H1 (cell line): ENCODE results near the gene COL5A3. TPM values are rescaled to one million over a fixed set of nuclear protein-coding genes. Genes with fewer than 3 reads are reported as not detected.

Source experiments
- CTCF ChIA-PET: fragments of 300-600 bp; sonication (Branson Sonifier 250); formaldehyde crosslinking; loops from one replicate; lab custom pipeline; 2021; ENCODE audit not compliant: partially characterized antibody; lab: Charles Lee
- POLR2A ChIA-PET: fragments of 300-600 bp; sonication (Branson Sonifier 250); formaldehyde crosslinking; loops from one replicate; lab custom pipeline; 2021; ENCODE audit warnings: inconsistent platforms; ENCODE audit not compliant: partially characterized antibody; lab: Charles Lee
- DNase-seq, 2 experiments: peaks; one replicate each; pipeline versions ENCODE4 v3.0.0 to v3.0.0-alpha.2; 2010 to 2022; ENCODE audit warnings: low spot score in 2 of 2, low read depth in 1 of 2, mixed read lengths in 1 of 2
- FAIRE-seq: peaks from 2 replicates; lab custom pipeline; 2011; peaks lifted over from hg19 to GRCh38; lab: Jason Lieb, UNC
- H2AFZ ChIP-seq: 2 replicates; pipeline ENCODE4 v1.8.1; 2012; ENCODE audit warnings: low read length, inconsistent platforms
- H2AK5ac ChIP-seq: 2 replicates; pipeline ENCODE4 v1.6.1; 2013; ENCODE audit warnings: low read depth, low read length
- H2BK120ac ChIP-seq: replicated peaks from 2 replicates; pipeline ENCODE3; 2013; ENCODE audit warnings: low read depth, low read length, inconsistent platforms
- H2BK12ac ChIP-seq: 2 replicates; pipeline ENCODE4 v1.6.1; 2013; ENCODE audit warnings: low read depth, low read length
- H2BK15ac ChIP-seq: 2 replicates; pipeline ENCODE4 v1.6.1; 2013; ENCODE audit warnings: low read length
- H2BK20ac ChIP-seq: 2 replicates; pipeline ENCODE4 v1.6.1; 2013; ENCODE audit warnings: low read length
- H2BK5ac ChIP-seq: 2 replicates; pipeline ENCODE4 v1.6.1; 2013; ENCODE audit warnings: low read depth, low read length
- H3K14ac ChIP-seq: 2 replicates; pipeline ENCODE4 v1.6.1; 2013; ENCODE audit warnings: inconsistent platforms; ENCODE audit not compliant: insufficient read length
- H3K18ac ChIP-seq: 2 replicates; pipeline ENCODE4 v1.6.1; 2013; ENCODE audit warnings: low read length; ENCODE audit errors: extremely low read depth
- H3K23ac ChIP-seq: 2 replicates; pipeline ENCODE4 v1.6.1; 2013; ENCODE audit warnings: inconsistent platforms; ENCODE audit not compliant: insufficient read length
- H3K23me2 ChIP-seq: 2 replicates; pipeline ENCODE4 v1.6.1; 2013; ENCODE audit warnings: low read depth, low read length
- H3K27ac ChIP-seq: 2 replicates; pipeline ENCODE4 v1.6.1; 2011; ENCODE audit warnings: low read depth, low read length, inconsistent platforms
- H3K27me3 ChIP-seq, 4 experiments: replicated peaks in 1 of 4; 1 replicate in 1 of 4; 2 replicates in 3 of 4; pipeline versions ENCODE4 v1.6.1 to v1.8.1; 2011 to 2013; ENCODE audit warnings: low read length in 3 of 4, mild to moderate bottlenecking in 3 of 4, inconsistent platforms in 2 of 4, mixed read lengths in 2 of 4, moderate library complexity in 1 of 4; ENCODE audit not compliant: control insufficient read depth in 3 of 4, insufficient read depth in 3 of 4; ENCODE audit errors: extremely low read depth in 1 of 4
- H3K36me3 ChIP-seq, 4 experiments: 2 replicates each; pipeline versions ENCODE4 v1.6.1 to v1.8.1; 2011 to 2013; ENCODE audit warnings: mild to moderate bottlenecking in 4 of 4, low read length in 3 of 4, moderate library complexity in 2 of 4, control low read depth in 1 of 4, inconsistent platforms in 1 of 4; ENCODE audit not compliant: insufficient read depth in 4 of 4, control insufficient read depth in 2 of 4
- H3K4ac ChIP-seq: replicated peaks from 2 replicates; pipeline ENCODE3; 2013; ENCODE audit warnings: low read length, low read depth, mixed read lengths, inconsistent platforms; ENCODE audit not compliant: insufficient read length
- H3K4me1 ChIP-seq, 4 experiments: replicated peaks in 1 of 4; 1 replicate in 1 of 4; 2 replicates in 3 of 4; pipeline versions ENCODE4 v1.6.1 to v1.8.1; 2011 to 2013; ENCODE audit warnings: low read length in 3 of 4, inconsistent platforms in 2 of 4, mixed read lengths in 1 of 4; ENCODE audit not compliant: insufficient read depth in 4 of 4, control insufficient read depth in 3 of 4
- H3K4me2 ChIP-seq, 2 experiments: 2 replicates each; pipeline versions ENCODE4 v1.6.1 to v1.8.1; 2011 to 2013; ENCODE audit warnings: low read depth in 2 of 2, low read length in 2 of 2, control low read depth in 1 of 2, inconsistent platforms in 1 of 2, mild to moderate bottlenecking in 1 of 2; ENCODE audit not compliant: insufficient read depth in 1 of 2
- H3K4me3 ChIP-seq, 4 experiments: fragments of 200-600, 300-600 bp in 1 of 4; sonication (generic), shearing (Covaris generic), sonication (Bioruptor Twin) in 1 of 4; 2 replicates each; pipeline versions ENCODE4 v1.5.1 to v1.8.1; 2011 to 2016; ENCODE audit warnings: low read length in 4 of 4, low read depth in 3 of 4, control low read depth in 2 of 4, inconsistent platforms in 2 of 4, mild to moderate bottlenecking in 2 of 4, mixed read lengths in 1 of 4, moderate library complexity in 1 of 4; ENCODE audit not compliant: insufficient read depth in 2 of 4; ENCODE audit errors: extremely low read depth in 1 of 4
- H3K56ac ChIP-seq: replicated peaks from 2 replicates; pipeline ENCODE3; 2013; ENCODE audit warnings: low read depth, mild to moderate bottlenecking, mixed read lengths, low read length, inconsistent platforms; ENCODE audit not compliant: insufficient read length
- H3K79me1 ChIP-seq: 2 replicates; pipeline ENCODE4 v1.6.1; 2013; ENCODE audit warnings: low read depth, low read length, control low read depth
- H3K79me2 ChIP-seq, 2 experiments: 2 replicates each; pipeline versions ENCODE4 v1.6.1 to v1.8.1; 2012 to 2013; ENCODE audit warnings: low read length in 2 of 2, mild to moderate bottlenecking in 2 of 2, inconsistent platforms in 1 of 2; ENCODE audit not compliant: insufficient read depth in 2 of 2, control insufficient read depth in 1 of 2
- H3K9ac ChIP-seq, 4 experiments: replicated peaks in 1 of 4; 1 replicate in 1 of 4; 2 replicates in 3 of 4; pipeline versions ENCODE4 v1.6.1 to v1.8.1; 2011 to 2013; ENCODE audit warnings: low read depth in 3 of 4, low read length in 3 of 4, control low read depth in 2 of 4, mild to moderate bottlenecking in 2 of 4, moderate library complexity in 2 of 4, inconsistent platforms in 1 of 4; ENCODE audit errors: extremely low read depth in 1 of 4
- H3K9me3 ChIP-seq, 2 experiments: 2 replicates each; pipeline versions ENCODE4 v1.6.1 to v1.8.1; 2012 to 2013; ENCODE audit warnings: mild to moderate bottlenecking in 2 of 2, moderate library complexity in 2 of 2, control low read depth in 1 of 2, inconsistent platforms in 1 of 2, low read depth in 1 of 2, low read length in 1 of 2, mixed read lengths in 1 of 2; ENCODE audit not compliant: insufficient read depth in 2 of 2
- H4K20me1 ChIP-seq, 2 experiments: replicated peaks in 1 of 2; 2 replicates each; pipeline versions ENCODE3 to v1.8.1; 2011 to 2013; ENCODE audit warnings: inconsistent platforms in 2 of 2, low read length in 2 of 2, mild to moderate bottlenecking in 1 of 2; ENCODE audit not compliant: insufficient read depth in 2 of 2, control insufficient read depth in 1 of 2
- H4K5ac ChIP-seq: 2 replicates; pipeline ENCODE4 v1.6.1; 2013; ENCODE audit warnings: low read length, low read depth, mixed read lengths, inconsistent platforms; ENCODE audit not compliant: insufficient read length
- H4K8ac ChIP-seq: 2 replicates; pipeline ENCODE4 v1.8.0; 2013; ENCODE audit warnings: mild to moderate bottlenecking, moderate library complexity, low read length, inconsistent platforms; ENCODE audit not compliant: insufficient read depth; ENCODE audit errors: extremely low read depth
- H4K91ac ChIP-seq: replicated peaks from 2 replicates; pipeline ENCODE3; 2013; ENCODE audit warnings: low read length, mixed read lengths, inconsistent platforms; ENCODE audit not compliant: insufficient read length
- CEBPB ChIP-seq: IDR thresholded peaks from 2 replicates; pipeline ENCODE4 v1.6.1; 2012; ENCODE audit warnings: low read depth, low read length
- HDAC2 ChIP-seq, 2 experiments: fragments of 300-600 bp in 1 of 2; sonication (generic) in 1 of 2; IDR thresholded peaks; 2 replicates each; pipeline ENCODE4 v1.6.1; 2011 to 2012; ENCODE audit warnings: low read depth in 2 of 2, low read length in 2 of 2, mild to moderate bottlenecking in 2 of 2, moderate library complexity in 2 of 2, borderline replicate concordance in 1 of 2, inconsistent platforms in 1 of 2
- KDM1A ChIP-seq: fragments of 200-600, 300-600 bp; sonication (generic); IDR thresholded peaks from 2 replicates; pipeline ENCODE4 v1.7.1; 2016; ENCODE audit warnings: mild to moderate bottlenecking, low read length, borderline replicate concordance
- NANOG ChIP-seq: IDR thresholded peaks from 2 replicates; pipeline ENCODE4 v1.6.1; 2011; ENCODE audit warnings: low read length, low read depth, mild to moderate bottlenecking, inconsistent platforms; ENCODE audit not compliant: insufficient read depth, poor library complexity, severe bottlenecking
- RAD21 ChIP-seq, 2 experiments: IDR thresholded peaks in 1 of 2; conservative IDR thresholded peaks in 1 of 2; 2 replicates each; pipeline ENCODE4 v1.6.1; 2011; ENCODE audit warnings: low read depth in 2 of 2, low read length in 2 of 2, improper control_type of control experiment in 1 of 2, inconsistent platforms in 1 of 2, mild to moderate bottlenecking in 1 of 2, moderate library complexity in 1 of 2
- SP1 ChIP-seq: IDR thresholded peaks from 2 replicates; pipeline ENCODE4 v1.6.1; 2011; ENCODE audit warnings: low read depth, low read length
- TCF12 ChIP-seq: IDR thresholded peaks from 2 replicates; pipeline ENCODE4 v1.6.1; 2011; ENCODE audit warnings: low read depth, mild to moderate bottlenecking, low read length
- WGBS, 2 experiments: shearing (Covaris generic) in 1 of 2; methylation state at CpG; one replicate each; pipeline versions ENCODE4 v1.1.6 to v1.1.7; 2013 to 2015; ENCODE audit warnings: low lambda C conversion rate in 2 of 2, mixed read lengths in 2 of 2, inconsistent platforms in 1 of 2, low coverage in 1 of 2, missing lambda C conversion rate in 1 of 2; ENCODE audit not compliant: insufficient replicate concordance in 2 of 2, insufficient coverage in 1 of 2, insufficient read length in 1 of 2; ENCODE audit errors: extremely low coverage in 1 of 2, missing lambda C conversion rate in 1 of 2; 5-methylcytosine and 5-hydroxymethylcytosine counted together
- polyA plus RNA-seq, 7 experiments: library from polyadenylated mRNA; depleted of rRNA in 3 of 7; stranded (reverse) in 5 of 7; unstranded in 2 of 7; fragments of >200 nt in 5 of 7; fragments of 200-250 nt in 2 of 7; gene quantifications; 1 replicate in 5 of 7; 2 replicates in 1 of 7; 4 replicates in 1 of 7; pipeline versions ENCODE4 v1.2.1 to v1.2.3, GENCODE V29; 2011 to 2013; ENCODE audit warnings: missing spikeins in 2 of 7, mixed read lengths in 2 of 7
- total RNA-seq: library from RNA; stranded (reverse); fragmentation: NEBNext Ultra II Directional; extraction: Animal tissue kit (Norgen Biotek cat#: 25700); gene quantifications from 2 replicates; pipeline ENCODE4 v1.2.1, GENCODE V29; 2021

The COL5A3 gene
- total and polyA plus RNA-seq, 2 of the 8 experiments (the other 6 are each of a cell fraction or from before 2014, with no cell fraction given) = 0.67 to 0.74 TPM

GRCh38 chr19:9952276-9952675 lies 58.0 kb downstream of the COL5A3 start:
- no peak overlapping the region for H3K23ac ChIP-seq
- no peaks in the 10 kb centered on the region for H3K79me2 ChIP-seq
- no peaks in the 10 kb centered on the region for H3K79me1 ChIP-seq
- peak overlapping the region; percentile 16; the same call in 1 of the 2 replicates for H3K27ac ChIP-seq
- H2BK15ac ChIP-seq = peak overlapping the region; percentile 75; the same call in 1 of the 2 replicates
- H3K27me3 ChIP-seq = no peaks in the 10 kb centered on the region
- H3K9me3 ChIP-seq = no peaks in the 10 kb centered on the region
- no peak for TF ChIP-seq RAD21 (IDR thresholded peaks at IDR 0.05 in 1 of 2, conservative IDR thresholded peaks at IDR 0.05 in 1 of 2; ENCODE audit: low read depth in 2 of 2, low read length in 2 of 2)
- peak; percentile 36; the same call in 1 of the 2 replicates for TF ChIP-seq SP1
- TF ChIP-seq KDM1A = peak; percentile 45; the same call in 1 of the 2 replicates
- no peak for TF ChIP-seq NANOG
- peak; percentile 99 for TF ChIP-seq CEBPB
- no peak for TF ChIP-seq TCF12
- TF ChIP-seq HDAC2 (IDR thresholded peaks at IDR 0.05; ENCODE audit: borderline replicate concordance in 1 of 2, low read depth in 2 of 2, low read length in 2 of 2) = no peak
- H4K91ac ChIP-seq = peak overlapping the region; percentile 91
- H3K4ac ChIP-seq = peak overlapping the region; percentile 100
- H2BK5ac ChIP-seq = peak overlapping the region; percentile 35; the same call in 1 of the 2 replicates
- H2BK120ac ChIP-seq = peak overlapping the region; percentile 92
- 27% methylated on average over 5 of the region's 5 CpGs; no CpG with 5 or more reads in 1 of the 2 experiments for WGBS, 2 experiments
- H2AFZ ChIP-seq = no peak overlapping the region
- H3K4me1 ChIP-seq = peaks cover 0 to 6% (median 3%) of the 10 kb centered on the region in 4 experiments; a peak in 5 of 7 replicates
- no peak overlapping the region for H3K14ac ChIP-seq
- peak overlapping the region; percentile 10; the same call in 1 of the 2 replicates for H3K18ac ChIP-seq
- H3K56ac ChIP-seq = no peak overlapping the region
- peak overlapping the region; percentile 86 for H4K5ac ChIP-seq
- peak overlapping the region; percentile 83; the same call in 1 of the 2 replicates for H4K8ac ChIP-seq
- no peak overlapping the region; a peak in 1 of 8 replicates for H3K4me3 ChIP-seq
- POLR2A ChIA-PET = interaction anchor here (0.8 to 2.3 kb wide), 4 partner anchors 9 to 478 kb away, joined by 3 to 11 read pairs (median 4); no protein-coding TSS in a partner anchor
- H2AK5ac ChIP-seq = 0 out of 2 replicates have a peak overlapping the region, but pooled peaks have one; percentile 11
- FAIRE-seq (peak; percentile 73), DNase-seq (no peak)
- H4K20me1 ChIP-seq = no peaks in the 10 kb centered on the region
- peak overlapping the region; percentile 82; the same call in 1 of the 2 replicates for H2BK20ac ChIP-seq
- peak overlapping the region; percentile 93 for H2BK12ac ChIP-seq
- no peaks in the 10 kb centered on the region for H3K23me2 ChIP-seq
- no peaks in the 10 kb centered on the region for H3K36me3 ChIP-seq
- H3K4me2 ChIP-seq = peak overlapping the region; percentile 39 to 41
- H3K9ac ChIP-seq = no peak overlapping the region
- CTCF ChIA-PET = interaction anchor here (1.1 to 6.0 kb wide), 3 partner anchors 12 to 161 kb away, joined by 4 to 44 read pairs (median 4); no protein-coding TSS in a partner anchor
